Forelimb muscle (tissue), 1 donor: ENCODE results near the gene POU4F1. TPM values are rescaled to one million over a fixed set of nuclear protein-coding genes. Genes with fewer than 3 reads are reported as not detected.
"Not testable (repeated sequence)": the region's sequence is repeated elsewhere in the genome, so short reads cannot be mapped to it uniquely, and the experiment has no call there.

Experiments
- DNase-seq: peaks from one replicate; pipeline ENCODE4 v3.0.0-alpha.2; 2013; ENCODE audit warnings: low read depth
- polyA plus RNA-seq: library from polyadenylated mRNA; unstranded; fragments of 120-200 nt; gene quantifications from one replicate; pipeline ENCODE4 v1.2.1, GENCODE V29; 2013; ENCODE audit not compliant: insufficient read length

The POU4F1 gene
- polyA plus RNA-seq: 12.7 TPM

GRCh38 chr13:78603240-78603957, at the start of gene POU4F1:
TSS of gene POU4F1 (minus strand) at chr13:78603552. CDS start at chr13:78603326, 226 bp downstream.
- no peak for DNase-seq

DNA sequence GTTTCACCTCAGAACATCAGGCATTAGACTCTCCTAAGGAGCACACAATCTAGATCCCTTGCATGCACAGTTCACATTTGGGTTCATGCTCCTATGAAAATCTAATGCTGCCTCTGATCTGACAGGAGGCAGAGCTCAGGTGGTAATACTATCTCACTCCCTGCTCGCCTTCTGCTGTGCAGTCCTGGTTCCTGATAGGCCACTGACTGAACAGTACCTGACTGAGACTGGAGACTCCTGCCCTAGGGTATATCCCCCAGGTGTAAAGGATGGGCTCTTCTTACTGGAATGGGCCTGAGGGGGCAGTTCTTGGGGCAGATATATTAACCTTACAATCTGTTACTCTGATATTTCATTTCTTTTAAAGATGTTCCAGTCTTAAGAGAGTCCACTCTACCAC, 49.3 kb upstream of the POU4F1 start:
- DNase-seq: no peak

DNA sequence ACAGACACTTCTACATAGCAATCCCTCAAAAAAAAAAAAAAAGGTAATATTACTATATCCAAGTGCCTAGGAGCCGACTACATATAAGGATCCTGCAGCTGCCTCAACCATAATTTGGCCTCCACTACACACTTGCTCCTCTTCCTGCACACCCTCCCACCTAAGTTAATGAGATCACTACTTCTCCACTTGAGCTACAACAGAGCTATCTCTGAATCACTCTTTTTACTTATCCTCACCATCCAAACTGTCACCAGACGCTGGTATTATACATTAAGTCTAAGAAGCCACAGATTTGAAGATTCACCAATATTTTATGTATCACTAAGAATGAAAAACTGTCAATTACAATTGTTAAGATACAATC, 47.3 kb upstream of the POU4F1 start:
- no peak for DNase-seq

GRCh38 chr13:78649997-78650716, 46.8 kb upstream of the POU4F1 start:
- no peak for DNase-seq

DNA sequence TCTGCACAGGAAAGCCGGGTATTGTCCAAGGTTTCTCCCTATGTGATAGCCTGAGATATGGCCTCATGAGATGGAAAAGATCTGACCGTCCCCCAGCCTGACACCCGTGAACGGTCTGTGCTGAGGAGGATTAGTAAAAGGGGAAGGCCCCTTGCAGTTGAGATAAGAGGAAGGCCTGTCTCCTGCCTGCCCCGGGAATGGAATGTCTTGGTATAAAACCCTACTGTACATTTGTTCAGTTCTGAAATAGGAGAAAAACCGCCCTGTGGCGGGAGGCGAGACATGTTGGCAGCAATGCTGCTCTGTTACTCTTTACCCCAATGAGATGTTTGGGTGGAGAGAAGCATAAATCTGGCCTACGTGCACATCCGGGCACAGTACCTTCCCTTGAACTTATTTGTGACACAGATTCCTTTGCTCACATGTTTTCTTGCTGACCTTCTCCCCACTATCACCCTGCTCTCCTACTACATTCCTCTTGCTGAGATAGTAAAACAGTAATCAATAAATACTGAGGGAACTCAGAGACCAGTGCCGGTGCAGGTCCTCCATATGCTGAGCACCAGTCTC, 43.8 kb upstream of the POU4F1 start:
- not testable (repeated sequence) for DNase-seq

GRCh38 chr13:78638216-78638615, 34.9 kb upstream of the POU4F1 start:
- DNase-seq: no peak

GRCh38 chr13:78636495-78636894, 33.1 kb upstream of the POU4F1 start:
- DNase-seq: no peak

- no peak for DNase-seq
Measured at GRCh38 chr13:78632996-78633395, 29.6 kb upstream of the POU4F1 start.

DNA sequence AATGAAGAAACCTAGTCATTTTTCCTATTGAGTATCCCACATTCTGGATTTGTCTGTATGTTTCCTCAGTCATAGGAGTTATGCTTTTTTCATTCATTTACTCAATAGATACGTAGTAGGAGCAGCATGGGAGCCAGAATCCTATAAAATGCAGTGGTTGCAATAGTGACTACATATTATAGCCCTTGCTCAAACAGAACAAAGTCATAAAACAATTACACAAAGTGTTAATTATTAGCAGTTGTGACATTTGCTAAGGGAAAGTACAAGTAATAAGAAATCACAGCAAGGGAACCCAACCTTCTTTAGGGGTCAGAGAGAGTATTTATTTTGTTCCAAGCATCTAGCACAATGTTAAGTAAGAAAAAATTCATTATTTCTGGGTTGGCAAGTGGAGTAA, 27.7 kb upstream of the POU4F1 start:
- DNase-seq: no peak

DNA sequence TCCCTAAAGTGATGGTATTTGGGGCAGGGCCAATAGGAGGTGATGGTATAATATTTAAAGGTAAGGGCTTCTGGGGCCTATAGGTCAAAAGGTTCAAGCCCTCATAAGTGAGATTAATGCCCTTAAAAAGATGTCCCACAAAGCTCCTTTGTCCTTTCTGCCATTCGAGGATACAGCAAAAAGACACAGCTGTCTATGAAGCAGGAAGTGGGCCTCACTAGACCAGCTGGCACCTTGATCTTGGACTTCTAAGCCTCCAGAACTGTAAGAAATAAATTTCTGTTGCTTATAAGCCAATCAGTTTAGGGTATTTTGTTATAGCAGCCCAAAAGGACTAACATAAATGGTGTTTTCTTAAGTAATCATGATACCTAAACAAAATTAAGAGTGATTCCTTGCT, 27.2 kb upstream of the POU4F1 start:
- DNase-seq: no peak

DNA sequence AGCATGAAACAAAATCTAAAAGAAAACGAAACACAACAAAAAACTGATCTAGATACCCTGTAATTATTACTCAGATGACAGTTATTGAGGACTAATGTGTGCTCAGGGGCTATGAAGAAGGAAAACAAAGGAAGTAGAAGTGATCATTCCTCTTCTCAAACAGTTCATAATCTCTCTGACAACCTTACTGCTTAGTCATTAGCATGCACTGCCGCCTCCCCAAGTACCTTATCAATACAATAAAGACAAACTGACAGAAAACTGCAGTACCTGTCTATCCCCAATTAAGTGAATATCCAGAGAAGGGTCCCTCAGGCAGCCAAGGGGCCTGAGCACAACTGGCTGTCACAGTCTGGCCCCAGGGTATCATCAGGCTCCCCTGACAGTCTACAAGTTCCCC, 22.0 kb upstream of the POU4F1 start:
- DNase-seq: no peak

DNA sequence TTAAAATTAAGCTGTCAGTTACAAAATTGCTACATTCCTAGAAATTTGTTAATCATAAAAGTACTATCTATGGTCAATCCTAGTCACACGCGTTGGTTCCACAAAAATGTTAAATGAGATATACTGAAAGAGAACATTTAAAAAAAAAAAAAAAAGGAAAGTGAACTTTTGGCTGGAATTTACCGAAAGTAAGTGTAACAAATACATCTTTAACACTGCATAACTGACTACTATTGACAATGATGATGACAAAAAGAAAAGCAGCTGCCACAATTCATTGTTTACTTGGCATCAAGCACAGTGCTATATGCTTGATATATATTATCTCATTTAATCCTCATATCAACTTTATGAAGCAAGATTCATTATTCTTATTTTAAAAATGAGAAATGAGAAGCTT, 19.8 kb upstream of the POU4F1 start:
- no peak for DNase-seq

GRCh38 chr13:78620936-78621470, 17.7 kb upstream of the POU4F1 start:
- DNase-seq: no peak

DNA sequence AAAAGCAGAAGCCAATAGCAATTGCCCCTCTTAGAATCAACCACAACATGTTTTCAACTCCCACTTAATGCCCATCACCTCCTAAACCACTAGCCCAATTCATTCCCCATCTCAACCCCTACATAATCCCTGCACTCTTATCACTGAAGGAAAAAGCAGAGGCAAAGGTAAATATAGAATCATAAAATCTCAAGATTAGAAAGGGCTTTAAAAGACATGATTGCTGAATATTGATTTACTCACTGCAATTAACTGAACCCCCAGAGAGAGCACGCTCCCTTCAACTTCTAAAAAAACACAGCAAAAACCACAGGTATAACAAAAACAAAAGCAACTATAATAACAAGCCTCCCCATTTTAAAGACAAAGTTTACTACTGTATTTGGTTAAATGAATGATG, 15.1 kb upstream of the POU4F1 start:
- DNase-seq: no peak

DNA sequence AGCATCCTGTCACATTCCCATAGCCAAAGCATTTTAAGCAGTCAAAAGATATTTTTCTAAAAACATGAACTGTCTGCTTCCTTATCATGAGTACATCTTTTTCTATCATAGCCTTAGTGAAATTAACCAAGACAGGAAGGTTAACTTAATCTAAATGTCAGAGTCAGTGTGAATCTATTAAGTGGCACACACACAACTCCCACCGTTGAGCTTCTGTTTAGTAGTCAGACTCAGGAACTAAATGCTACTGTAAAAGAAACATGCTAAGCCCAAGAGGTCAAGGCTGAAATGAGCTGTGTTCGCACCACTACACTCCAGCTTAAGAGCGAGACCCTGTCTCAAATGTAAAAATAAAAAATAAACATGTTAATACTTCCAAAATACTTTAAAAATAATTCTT, 7.7 kb upstream of the POU4F1 start:
- no peak for DNase-seq

DNA sequence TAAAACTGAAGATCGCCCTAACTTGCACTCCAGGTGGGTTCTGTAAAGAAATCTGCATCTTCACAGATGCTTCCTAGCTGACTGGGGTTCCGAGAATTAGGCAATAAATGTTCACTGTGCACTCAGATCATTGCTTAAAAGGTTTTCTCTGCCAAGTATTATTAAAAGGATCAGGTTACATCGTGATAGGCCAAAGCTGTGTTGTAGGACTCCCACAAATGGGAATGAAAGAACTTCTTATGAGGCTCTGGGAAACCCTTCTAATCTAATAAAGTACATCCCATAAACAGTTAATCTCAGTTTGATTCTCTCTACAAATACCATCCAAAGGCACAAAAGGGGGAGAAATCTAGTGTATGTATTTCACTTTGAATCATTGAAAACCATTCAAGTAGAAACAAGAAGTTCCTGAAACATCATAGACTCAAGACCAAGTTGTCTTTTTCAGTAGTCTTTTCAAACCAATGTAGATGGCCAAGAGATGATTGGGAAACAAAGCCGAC, 7.1 kb upstream of the POU4F1 start:
- no peak for DNase-seq

DNA sequence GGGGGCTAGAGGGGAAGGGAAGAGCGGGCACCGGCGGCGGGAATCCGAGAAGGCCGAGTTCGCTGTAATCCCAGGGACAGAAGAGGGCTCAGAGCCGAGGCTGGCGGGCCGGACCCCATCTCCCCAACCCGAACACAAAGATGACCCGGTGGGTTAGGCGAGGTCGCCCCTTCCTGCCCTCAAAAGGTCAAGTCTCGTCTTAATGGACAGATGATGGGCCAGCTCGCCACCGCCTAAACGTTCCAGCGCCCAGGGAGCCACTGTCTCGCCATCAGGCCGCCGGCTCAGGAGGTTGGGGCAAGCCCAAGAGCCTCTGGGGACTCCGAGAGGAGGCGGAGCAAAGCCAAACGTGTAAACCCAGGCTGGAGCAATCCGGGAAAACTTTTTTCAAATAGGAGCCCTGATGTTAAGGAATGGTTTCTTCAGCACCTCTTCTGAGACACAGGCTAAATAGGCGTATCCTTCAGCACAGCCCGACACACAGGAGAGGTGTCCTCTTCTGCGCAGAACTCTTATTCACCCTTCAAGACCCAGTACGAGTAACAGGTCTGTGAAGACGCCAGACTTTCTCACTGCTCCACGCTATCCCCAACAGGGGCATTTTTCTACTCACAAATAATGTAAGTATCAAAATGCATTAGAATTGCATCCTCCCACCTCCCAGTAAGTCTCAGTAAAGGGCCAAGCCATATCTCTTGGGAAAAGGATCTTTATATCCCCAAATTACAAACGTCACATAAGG, 6.3 kb upstream of the POU4F1 start:
- no peak for DNase-seq

GRCh38 chr13:78608688-78609463, 5.5 kb upstream of the POU4F1 start:
- DNase-seq: no peak

GRCh38 chr13:78608252-78608687, 4.9 kb upstream of the POU4F1 start:
- no peak for DNase-seq

DNA sequence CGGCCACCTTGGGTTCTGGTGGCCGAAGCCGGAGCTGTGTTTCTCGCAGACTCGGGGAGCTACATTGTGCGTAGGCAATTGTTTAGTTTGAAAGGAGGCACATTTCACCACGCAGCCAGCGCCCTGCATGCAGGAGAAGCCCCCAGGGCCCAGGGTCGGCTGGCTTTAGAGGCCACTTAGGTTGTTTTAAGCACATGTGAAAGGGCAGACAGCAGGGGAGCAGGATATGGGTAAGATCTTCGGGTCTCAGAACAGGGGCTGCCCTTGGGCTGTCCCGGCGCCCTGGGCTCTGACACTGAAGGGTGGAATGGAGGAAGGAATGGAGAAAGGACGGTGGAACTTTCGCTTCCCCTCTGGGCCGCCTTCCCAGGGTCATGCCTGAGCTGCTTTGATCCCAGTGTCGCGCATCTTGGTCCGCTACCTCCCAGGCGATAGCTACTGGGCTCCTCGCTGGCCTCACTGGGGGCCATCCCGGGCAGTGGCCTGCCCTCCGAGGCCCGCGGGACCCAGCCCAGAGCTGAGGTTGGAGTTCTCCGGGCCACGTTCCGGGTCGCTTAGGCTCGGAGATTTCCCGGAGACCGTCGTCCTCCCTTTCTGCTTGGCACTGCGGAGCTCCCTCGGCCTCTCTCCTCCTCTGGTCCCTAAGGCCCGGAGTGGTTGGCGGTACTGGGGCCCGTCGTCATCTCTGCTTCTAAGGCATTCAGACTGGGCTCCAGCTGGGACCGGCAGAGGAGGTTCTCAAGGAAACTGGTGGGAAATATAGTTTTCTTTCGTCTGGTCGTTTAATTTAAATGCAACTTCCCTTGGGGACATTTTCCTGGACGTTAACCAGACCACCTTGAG, 4.3 kb upstream of the POU4F1 start:
- no peak for DNase-seq
